Left ventricle myocardium superior (tissue), 1 donor: Measurements from ENCODE around the gene CPA5. TPM values are rescaled to one million over a fixed set of nuclear protein-coding genes. Genes with fewer than 3 reads are reported as not detected.
"Not testable (repeated sequence)": the region's sequence is repeated elsewhere in the genome, so short reads cannot be mapped to it uniquely, and the experiment has no call there.

Source experiments
- ATAC-seq: fragments of 200-7000 bp; cut with Tn5 transposase; one replicate; pipeline ENCODE4 v1.9.1; 2020; ENCODE audit warnings: mild to moderate bottlenecking, moderate library complexity
- DNase-seq: peaks from one replicate; pipeline ENCODE4 v3.0.0-alpha.2; 2020
- intact Hi-C: fragments of 100-400 bp; cut with micrococcal nuclease; formaldehyde crosslinking; loops from one replicate; pipeline ENCODE4 v1.11.0; 2022
- long read RNA-seq: library from polyadenylated mRNA; unstranded; transcript quantifications from one replicate; pipeline ENCODE4 v2.0.0, GENCODE V29; 2021
- total RNA-seq: library from RNA; stranded (reverse); fragmentation: NEBNext Ultra II Directional; extraction: Animal tissue kit (Norgen Biotek cat#: 25700); gene quantifications from one replicate; pipeline ENCODE4 v1.2.1, GENCODE V29; 2021
- donor health status: DM: no; HTN: yes; CAD: no; lungs with severe emphysema.

CPA5 gene, protein sequence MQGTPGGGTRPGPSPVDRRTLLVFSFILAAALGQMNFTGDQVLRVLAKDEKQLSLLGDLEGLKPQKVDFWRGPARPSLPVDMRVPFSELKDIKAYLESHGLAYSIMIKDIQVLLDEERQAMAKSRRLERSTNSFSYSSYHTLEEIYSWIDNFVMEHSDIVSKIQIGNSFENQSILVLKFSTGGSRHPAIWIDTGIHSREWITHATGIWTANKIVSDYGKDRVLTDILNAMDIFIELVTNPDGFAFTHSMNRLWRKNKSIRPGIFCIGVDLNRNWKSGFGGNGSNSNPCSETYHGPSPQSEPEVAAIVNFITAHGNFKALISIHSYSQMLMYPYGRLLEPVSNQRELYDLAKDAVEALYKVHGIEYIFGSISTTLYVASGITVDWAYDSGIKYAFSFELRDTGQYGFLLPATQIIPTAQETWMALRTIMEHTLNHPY
- total RNA-seq, result not detected
- long read RNA-seq, result 0 reads

- DNase-seq, result no peak
- intact Hi-C loops, result no loop called here
- no peak for ATAC-seq
Measured at GRCh38 chr7:130344271-130344866, at the start of gene CPA5. CPA5 (plus strand) TSS chr7:130344816; CDS start chr7:130346486, 1,670 bp downstream.

- no peak for ATAC-seq
- intact Hi-C loops, result no loop called here
- DNase-seq, result no peak
Measured at GRCh38 chr7:130296221-130296951, 48.2 kb upstream of the CPA5 start.

DNA sequence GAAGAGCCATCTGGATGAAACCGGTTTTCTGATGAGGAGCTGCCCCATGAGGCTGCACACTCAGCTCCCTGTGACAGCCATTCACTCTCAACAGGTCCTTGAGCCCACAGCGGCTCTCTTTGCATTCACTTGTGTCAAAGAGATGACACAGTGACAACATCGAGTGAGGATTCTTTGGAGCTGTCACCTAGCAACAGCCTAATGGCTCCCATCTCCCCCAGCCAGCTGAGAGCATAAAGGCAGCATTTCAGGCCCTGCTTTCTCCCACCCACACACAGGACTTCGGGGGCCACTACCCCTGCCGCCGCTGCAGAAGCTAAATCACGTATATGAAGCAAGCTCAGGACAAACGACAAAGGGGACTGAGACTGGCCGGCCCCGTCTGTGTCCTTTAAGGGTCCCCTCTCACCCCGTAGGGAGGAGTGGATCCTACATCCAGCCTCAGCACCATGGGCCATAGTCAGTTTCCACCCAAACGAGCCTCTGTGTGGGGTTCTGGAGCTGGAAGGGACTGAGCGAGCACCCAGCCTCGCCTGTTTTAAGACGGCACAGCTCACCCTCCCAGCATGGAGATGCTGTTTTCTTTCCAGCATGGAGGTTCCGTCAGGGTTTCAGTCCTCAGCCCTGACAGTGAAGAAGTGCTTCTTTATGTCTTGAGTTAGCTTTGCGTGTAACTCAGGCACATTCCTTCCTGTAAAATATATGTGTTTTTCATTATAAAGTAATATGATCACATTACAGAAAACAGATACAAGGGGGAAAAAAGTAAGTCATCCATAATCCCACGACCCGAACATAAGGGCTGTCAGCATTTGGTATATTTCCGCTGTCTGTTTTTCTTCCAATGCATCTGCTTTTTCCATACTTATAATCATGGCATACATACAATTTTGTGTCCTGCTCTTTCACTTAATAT is 46.7 kb upstream of the CPA5 start:
- intact Hi-C loops, result no loop called here
- no peak for ATAC-seq
- DNase-seq, result no peak

DNA sequence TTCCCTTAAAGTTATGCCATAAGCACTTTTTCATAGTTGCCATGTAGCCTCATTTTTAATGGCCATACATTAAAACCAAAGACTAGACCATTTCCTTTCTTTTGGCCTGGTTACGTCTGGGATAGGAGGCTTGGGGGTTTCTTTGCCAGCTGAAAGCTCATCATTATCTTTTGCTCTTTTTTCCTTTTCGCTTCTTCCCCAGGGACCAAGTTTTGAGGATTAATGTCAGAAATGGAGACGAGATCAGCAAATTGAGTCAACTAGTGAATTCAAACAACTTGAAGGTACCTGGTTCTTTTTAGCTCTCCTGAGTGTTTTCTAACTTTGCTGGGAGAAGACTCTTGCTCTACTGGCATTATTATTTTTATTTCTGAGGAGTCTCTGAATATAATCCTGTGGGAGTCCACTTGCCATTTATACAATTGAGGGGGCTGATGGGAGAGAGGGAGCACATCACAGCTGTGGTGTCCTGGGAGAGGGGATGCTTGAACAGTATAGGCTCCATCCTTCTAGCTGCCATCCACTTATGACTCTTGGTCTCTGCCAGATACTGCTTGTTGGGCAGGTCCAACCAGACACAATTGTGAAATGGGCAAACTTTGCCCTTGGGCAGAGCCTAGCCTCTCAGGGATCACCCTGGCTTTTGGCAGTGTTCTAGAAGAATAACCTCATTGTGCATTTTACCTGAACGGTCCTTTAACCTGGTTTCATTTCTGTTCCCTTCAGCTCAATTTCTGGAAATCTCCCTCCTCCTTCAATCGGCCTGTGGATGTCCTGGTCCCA is 45.9 kb upstream of the CPA5 start:
- no peak for DNase-seq
- intact Hi-C loops, result no loop called here
- no peak for ATAC-seq

GRCh38 chr7:130299866-130300265 is 44.8 kb upstream of the CPA5 start:
- intact Hi-C loops, result no loop called here
- DNase-seq (no peak), ATAC-seq (no peak)

DNA sequence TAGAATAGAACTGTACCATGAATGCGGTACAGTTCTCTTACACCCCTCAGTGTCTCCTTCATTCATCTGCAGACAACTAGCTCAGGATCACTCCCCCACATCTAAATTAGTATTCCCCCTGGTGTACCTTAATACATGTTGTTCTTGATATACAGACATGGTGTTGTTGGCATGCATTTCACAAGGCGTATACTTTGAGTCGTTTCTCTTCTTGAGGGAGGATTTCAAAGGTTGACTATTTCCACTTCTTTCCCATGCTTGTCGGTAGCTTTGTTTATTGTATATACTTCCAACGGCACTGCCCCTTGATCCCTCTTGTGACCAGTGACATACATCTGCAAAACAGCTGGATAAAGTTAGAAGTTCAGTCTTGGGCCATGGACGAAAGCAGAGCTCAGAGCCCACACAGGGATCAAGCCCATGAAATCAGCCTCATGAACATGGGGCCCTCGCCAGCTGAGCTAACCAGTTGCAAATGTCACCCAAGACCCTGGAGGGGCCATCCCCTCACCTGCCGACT is 43.1 kb upstream of the CPA5 start:
- ATAC-seq (no peak), DNase-seq (no peak)
- intact Hi-C loops, result no loop called here

- no peak for ATAC-seq
Measured at GRCh38 chr7:130302649-130303048, 42.0 kb upstream of the CPA5 start.

DNA sequence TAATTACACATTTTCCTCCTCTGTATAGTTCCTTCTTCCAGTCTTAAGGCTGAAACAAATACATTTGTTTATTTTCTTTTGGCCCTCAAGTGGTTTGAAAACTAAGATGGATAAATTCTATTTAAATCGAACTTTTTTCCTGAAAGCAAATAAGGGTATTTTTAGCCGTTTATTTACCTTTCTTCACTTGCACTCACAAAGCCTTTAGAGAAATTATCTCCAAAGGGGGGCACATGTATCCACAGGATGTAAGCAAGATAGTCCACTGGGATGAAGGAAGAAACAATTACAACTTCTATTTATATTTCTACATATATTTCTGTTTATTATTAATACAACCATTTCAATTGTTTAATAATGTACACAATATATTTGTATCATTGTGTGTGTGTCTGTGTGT is 41.5 kb upstream of the CPA5 start:
- intact Hi-C loops, result no loop called here
- no peak for ATAC-seq
- DNase-seq, result no peak

More at GRCh38 chr7:130302649-130303048, 42.0 kb upstream of the CPA5 start:
- intact Hi-C loops, result no loop called here
- no peak for DNase-seq

- DNase-seq (no peak), ATAC-seq (no peak)
- intact Hi-C loops, result no loop called here
Measured at GRCh38 chr7:130303551-130303950, 41.1 kb upstream of the CPA5 start.

DNA sequence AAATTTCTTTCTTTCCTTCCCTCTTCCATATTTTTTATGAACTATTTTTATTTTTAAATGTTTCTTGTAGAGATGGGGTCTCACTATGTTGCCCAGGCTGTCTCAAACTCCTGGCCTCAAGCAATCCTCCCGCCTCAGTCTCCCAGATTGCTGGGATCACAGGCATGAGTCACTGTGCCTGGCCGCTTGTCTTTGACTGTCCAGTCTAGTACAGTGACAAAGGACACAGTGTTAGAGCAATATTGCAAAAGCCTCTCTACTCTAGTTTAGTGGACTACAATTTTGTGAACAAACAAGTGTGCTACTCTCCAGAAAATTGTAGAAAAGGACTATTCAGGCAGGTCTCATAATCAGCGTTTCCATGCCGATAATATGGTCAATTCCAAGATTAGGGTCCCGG is 40.6 kb upstream of the CPA5 start:
- ATAC-seq (no peak), DNase-seq (no peak)
- intact Hi-C loops, result no loop called here

GRCh38 chr7:130304878-130305277 is 39.7 kb upstream of the CPA5 start:
- ATAC-seq (no peak), DNase-seq (no peak)
- intact Hi-C loops, result no loop called here

GRCh38 chr7:130305433-130306042 is 39.1 kb upstream of the CPA5 start:
- intact Hi-C loops, result no loop called here
- ATAC-seq (no peak), DNase-seq (no peak)

- no peak for ATAC-seq
- intact Hi-C loops, result no loop called here
- no peak for DNase-seq
Measured at GRCh38 chr7:130309986-130310385, 34.6 kb upstream of the CPA5 start.

- ATAC-seq (no peak), DNase-seq (no peak)
- intact Hi-C loops, result no loop called here
Measured at GRCh38 chr7:130314305-130314704, 30.3 kb upstream of the CPA5 start.

DNA sequence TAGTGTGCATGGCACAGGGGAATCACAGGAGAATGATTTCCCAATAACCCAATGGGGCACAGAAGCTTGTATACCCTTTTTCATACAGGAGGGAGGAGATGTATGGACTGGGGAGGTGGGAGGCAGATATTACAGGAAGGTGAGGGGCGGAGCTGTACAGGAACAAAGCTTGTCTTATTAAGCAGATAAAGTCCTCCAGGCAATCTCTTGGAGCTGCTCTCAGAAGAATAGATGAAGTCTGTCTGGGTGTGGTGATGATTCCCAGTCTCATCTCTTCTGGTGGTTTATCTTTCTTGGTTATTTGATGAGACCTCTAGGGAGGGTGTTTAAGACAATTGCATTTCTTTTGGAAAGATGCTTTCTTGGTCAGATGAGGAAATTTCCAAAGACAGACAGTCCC is 25.1 kb upstream of the CPA5 start:
- no peak for DNase-seq
- ATAC-seq, result no peak
- intact Hi-C loops, result no loop called here

DNA sequence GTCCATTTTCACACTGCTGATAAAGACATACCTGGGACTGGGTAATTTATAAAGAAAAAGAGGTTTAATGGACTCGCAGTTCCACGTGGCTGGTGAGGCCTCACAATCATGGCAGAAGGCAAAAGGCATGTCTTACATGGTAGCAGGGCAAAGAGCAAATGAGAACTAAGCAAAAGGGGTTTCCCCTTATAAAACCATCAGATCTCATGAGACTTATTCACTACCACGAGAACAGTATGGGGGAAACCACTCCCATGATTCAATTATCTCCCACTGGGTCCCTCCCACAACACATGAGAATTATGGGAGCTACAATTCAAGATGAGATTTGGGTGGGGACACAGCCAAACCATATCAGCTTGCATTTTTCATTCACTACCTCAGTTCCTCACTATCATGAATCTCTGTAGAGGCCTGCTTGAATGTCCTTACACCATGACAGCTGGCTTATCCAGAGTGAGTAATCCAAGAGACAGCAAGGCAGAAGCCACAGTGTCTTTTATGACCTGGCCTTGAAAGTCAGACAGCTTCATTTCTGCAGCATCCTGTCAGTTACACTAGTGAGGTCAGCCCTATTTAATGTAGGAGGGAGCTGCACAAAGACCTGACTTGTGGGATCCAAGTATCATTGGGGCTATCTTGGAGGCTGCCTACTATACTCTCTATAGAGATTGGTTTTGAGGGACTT is 22.9 kb upstream of the CPA5 start:
- ATAC-seq, intact Hi-C loops: not testable (repeated sequence)

DNA sequence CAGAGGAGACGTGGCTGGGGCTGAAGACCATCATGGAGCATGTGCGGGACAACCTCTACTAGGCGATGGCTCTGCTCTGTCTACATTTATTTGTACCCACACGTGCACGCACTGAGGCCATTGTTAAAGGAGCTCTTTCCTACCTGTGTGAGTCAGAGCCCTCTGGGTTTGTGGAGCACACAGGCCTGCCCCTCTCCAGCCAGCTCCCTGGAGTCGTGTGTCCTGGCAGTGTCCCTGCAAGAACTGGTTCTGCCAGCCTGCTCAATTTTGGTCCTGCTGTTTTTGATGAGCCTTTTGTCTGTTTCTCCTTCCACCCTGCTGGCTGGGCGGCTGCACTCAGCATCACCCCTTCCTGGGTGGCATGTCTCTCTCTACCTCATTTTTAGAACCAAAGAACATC is 22.0 kb upstream of the CPA5 start:
- DNase-seq (no peak), ATAC-seq (no peak)
- intact Hi-C loops, result no loop called here

More for the DNA sequence above, 22.9 kb upstream of the CPA5 start:
- DNase-seq, result not testable (repeated sequence)
